ENCODE data around the gene CADPS.

GRCh38 chr3:62811119-62811518, 64.1 kb downstream of the CADPS start:
- no peak for TF ChIP-seq CTCF (IDR thresholded peaks at IDR 0.05)
- TF ChIP-seq POLR2A (IDR thresholded peaks at IDR 0.05) = no peak
